HG03095 (cell line): ENCODE measurements around the gene SLC1A1.
A peak's percentile ranks its signal among the peaks of the same experiment; 100 is the strongest.
"Not testable (repeated sequence)": the region's sequence is repeated elsewhere in the genome, so short reads cannot be mapped to it uniquely, and the experiment has no call there.

Experiments used
- ATAC-seq: cut with Tn5 transposase; IDR thresholded peaks from one replicate; pipeline ENCODE4 v1.9.1; 2021; ENCODE audit warnings: moderate library complexity; ENCODE audit not compliant: unreplicated experiment

SLC1A1 gene

DNA sequence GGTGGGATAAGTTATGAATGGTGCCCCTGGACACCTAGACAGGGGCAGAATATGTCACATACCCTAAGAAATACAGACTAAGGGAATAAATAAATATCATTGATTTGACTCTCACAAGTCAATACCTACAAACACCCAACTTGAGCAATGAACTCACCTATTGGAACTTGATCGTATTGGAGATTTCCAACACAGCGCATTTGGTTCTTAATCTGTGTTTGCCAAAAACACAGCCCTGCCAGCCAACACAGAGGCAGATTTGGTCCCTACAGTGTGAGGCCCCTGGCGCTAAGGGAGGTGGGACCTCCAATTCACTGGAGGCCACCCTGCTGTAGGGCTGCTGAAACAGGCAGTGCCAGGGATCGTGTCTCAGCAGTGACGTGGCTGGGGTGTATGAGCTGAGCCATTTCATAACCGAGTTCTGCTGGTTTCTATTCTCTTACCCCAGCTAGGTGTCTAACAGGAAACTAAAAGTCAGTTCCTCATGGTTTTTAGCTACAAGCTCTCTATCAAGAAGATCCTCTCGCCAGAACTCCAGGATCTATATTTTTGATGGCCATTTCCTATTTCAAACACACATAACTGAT is 84.5 kb downstream of the SLC1A1 start:
- peak; percentile 94 for ATAC-seq

DNA sequence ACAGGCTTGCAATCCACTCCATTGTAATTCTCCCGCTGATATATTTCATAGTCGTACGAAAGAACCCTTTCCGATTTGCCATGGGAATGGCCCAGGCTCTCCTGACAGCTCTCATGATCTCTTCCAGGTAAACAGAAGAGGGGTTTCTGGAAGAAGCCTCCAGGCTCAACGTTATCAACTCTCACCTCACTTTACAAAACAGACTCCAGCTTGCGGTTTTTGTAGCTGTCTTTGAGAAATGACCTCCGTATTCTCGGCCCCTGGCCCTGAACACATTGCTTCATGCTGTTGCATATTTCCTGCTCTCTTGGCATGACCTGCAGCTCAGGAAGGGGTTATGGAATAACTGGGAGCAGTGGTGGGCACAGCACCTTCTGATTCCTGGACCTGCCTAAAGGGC is 85.7 kb downstream of the SLC1A1 start:
- ATAC-seq = no peak

DNA sequence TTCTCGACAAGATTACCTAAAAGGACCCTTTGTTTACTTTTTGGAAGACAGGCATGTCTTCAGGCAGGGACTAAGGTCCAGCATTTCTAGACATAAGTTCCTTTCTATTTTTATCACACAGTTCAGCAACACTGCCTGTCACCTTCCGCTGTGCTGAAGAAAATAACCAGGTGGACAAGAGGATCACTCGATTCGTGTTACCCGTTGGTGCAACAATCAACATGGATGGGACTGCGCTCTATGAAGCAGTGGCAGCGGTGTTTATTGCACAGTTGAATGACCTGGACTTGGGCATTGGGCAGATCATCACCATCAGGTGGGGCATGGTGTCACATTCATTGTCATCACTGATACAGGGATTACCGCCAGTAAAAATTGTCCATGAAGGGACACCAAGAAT is 86.2 kb downstream of the SLC1A1 start:
- no peak for ATAC-seq

DNA sequence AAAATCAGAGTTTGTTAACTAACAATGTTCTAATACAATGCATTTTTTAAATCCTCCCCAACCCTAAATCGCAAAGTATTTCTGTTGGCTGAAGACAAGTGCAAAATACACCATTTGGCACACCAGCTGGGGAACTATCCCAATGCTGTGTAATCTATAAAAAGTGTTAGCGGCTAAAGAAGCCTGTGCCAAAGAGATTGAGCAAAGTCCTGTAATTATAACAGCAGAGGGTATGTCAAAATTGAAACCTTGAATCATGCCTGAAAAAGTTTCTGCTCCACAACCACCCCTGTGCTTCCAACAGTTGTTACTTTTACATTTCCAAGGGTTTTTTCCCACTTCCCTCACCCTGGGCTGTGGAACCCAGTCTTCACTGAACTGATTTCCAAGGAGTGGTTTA is 88.7 kb downstream of the SLC1A1 start:
- ATAC-seq = no peak

DNA sequence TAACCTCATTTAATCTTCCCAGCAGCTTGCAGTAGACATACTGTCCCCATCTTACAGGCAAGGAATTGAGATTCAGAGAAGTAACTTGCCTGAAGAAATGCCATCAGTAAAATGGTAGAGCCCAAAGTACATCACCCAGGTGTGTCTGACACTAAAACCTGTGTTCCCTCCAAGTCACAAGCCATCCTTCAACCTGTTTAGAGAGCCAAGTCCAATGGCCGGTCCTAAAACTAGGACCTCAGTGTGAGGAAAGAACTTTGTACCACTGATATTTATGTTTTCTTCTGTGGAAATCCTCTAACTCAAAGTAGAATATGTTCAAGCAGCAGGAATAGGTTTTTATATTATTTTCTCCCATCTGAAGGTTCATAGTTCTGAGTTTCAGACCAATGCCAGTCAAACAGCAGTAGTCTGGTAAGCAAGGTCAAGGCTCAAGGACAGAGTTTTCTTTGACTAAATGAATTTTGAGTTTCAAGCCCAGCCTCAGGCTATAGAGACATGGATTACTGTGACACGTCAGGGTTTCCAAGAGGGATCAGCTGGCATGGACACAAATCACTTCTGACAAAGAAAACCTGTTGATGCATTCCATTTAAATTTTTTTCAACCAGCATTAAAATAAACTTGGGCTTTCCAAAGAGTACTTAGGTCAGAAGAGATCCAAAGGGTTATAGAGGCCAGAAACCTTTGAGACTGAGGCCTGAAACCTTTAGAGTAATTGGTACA is 90.9 kb downstream of the SLC1A1 start:
- ATAC-seq = no peak

DNA sequence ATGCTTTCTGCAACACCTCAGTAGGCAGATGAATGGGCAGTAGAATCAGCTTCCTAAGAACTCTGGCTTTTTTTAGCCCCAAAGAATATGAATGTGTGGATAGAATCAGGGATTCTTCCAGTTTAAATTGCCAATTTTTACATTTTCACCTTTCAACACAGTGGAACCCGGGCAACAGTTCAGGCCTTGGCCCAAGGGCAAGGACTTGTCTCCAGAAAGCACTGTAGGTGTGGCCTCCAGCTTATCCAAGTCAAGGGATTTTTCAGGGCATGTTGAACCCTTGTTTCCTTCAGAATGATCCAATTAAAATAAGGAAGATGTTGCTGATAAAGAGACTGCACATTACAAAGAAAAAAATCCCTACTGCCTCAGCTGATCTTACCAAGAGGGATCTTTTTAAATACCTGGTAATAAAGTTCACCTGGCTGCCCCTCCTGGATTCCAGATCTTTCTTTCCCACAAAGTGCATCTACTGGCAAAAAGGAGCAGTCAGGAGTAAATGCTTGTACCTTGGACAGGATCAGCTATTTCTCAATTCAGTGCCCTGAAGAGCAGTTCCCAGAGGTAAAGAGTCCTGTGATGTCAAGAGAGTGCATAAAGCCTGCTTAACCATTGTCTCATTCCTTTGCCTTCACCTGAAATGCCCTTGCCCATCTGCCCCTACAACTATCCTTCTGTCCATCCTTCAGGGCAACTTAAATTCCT is 91.7 kb downstream of the SLC1A1 start:
- no peak for ATAC-seq

DNA sequence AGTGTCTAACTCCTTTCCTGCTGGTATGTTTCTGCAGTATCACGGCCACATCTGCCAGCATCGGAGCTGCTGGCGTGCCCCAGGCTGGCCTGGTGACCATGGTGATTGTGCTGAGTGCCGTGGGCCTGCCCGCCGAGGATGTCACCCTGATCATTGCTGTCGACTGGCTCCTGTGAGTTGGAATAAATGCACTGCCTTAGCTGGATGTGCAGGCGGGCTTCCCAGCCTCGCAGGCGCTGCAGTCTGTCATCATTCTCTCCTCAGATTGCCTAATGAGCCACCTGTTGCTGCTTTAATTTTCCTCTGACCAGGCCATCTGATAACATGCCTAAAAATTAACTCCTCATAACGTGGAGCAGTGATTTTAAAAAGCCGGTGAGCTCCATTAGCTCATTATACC is 92.7 kb downstream of the SLC1A1 start:
- ATAC-seq = no peak

DNA sequence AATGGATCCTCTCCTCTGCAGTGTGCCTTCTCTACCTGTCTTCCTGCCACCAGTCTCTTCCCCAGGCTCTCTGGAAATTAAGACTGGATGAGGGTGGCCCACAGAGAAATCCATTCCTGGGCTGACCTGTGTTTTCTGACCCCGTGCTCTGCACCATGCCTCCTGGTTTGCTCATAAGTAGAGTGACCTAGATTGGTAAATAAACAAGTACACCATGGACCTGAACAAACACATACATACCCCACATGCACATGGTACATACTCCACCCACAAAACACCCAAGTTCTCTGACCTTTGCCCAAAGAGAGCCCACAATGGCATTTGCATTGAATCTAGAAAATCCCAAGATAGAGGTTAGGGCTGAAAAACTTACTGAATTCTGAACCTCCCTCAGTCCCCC is 94.4 kb downstream of the SLC1A1 start:
- no peak for ATAC-seq

DNA sequence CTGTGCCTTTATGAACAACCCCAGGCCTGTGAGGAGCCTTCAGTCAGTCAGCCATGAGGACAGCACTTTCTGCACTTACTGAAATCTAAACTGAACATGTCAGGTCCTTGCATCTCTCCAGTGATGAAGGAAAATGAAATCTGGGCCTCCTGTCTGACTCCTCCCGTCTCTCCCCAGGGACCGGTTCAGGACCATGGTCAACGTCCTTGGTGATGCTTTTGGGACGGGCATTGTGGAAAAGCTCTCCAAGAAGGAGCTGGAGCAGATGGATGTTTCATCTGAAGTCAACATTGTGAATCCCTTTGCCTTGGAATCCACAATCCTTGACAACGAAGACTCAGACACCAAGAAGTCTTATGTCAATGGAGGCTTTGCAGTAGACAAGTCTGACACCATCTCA is 94.9 kb downstream of the SLC1A1 start:
- no peak for ATAC-seq

DNA sequence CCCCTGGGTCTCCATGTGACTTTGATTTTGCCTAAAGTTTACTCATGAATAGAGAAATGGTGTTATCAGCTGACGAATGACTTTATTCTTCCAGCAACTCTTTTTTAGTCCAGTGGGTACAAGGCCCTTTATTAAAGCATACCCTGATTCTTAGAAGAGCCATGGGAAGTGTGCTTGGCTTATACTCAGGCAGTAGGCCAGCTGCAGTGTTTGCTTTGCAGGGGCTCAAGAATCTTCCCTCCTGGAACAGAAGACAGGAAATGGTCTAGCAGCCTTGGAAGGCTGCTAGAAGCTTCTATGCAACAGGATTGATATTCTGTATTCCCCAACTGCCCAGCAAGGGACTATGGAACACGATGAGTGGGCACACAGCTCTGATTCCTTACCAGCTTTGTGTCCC is 98.5 kb downstream of the SLC1A1 start:
- ATAC-seq = no peak

DNA sequence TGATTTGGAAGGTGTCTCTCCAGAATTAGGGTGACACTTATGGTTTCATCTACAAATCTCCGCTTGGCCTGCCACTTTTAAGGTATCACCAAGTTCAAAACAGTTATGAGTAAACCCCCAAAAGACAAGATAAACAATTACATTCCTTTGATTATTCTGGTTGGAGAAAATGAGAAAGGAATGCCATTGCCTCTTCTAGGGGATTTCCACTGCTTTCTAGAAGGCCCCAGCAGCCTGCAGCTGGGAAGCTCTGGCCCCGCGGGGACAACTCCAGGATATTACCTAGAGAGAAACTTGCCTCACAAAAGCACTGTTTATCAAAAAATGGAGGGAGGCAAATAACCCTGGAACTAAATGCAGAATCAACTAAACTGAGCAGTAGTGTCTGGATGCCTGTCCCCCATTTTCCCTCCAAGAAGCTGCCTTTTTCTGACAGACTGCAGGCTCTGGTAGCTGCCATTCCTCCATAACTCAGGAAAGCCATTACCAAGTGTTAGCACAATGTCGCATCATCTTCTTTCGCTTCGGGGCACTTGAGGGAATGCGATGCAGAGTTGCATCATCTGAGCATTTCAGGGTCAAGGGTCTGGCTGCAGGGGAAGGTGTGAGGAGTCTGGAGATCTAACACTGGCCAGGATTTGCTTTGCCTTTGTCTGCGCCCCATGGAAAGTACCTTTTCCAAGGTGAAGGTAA is 100.3 kb downstream of the SLC1A1 start:
- no peak for ATAC-seq

DNA sequence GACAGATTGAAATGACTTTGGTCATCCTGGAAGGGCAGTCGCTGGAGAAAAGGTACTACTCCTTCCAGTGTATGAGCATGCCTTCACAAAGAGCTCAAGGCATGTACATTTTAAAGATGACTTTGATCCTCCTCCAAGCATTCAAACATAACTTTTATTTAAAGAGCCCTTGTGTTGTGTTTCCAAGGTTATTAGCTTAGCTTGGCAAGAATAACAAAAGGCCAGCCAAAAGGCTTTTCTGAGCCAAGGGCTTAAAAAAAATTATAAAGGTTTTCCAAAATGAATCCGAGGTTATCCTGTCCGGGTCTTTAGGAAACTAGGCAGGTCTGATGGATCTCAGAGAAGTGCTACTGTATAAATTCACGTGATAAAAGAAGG is 100.8 kb downstream of the SLC1A1 start:
- no peak for ATAC-seq

DNA sequence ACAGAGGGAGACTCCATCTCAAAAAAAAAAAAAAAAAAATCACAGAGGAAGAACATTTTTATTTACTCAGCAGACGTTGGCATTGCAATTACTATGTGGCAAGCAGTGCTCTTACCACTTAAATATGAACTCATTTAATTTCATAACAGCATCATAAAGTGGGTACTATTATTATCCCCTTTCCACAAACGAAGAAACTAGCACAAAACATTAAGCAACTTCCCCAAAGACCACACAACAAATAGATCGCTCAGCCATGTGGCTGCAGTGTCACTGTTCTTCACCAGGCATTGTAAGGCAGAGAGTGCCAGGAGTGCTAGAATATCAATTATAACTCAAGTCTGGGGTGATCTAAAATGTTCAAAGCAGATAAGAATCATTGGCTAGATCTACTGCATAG is 102.0 kb downstream of the SLC1A1 start:
- ATAC-seq = no peak

DNA sequence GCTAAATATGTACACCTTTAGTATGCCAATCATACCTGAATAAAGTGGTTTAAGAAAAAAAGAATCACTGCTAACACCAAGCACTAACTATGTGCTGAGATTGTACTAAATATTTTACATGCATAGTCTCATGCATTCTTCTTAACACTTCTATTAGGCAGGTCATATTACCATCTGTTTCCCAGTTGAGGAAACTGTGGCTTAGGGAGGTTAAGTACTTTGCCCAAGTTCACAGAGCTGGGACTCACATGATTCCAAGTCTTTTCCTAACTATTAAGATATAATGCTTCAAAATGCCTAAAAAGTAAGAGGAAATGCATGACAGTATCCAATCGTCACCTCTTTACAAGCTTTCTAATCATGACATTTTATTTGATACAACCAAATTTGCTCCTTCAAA is 102.6 kb downstream of the SLC1A1 start:
- no peak for ATAC-seq

DNA sequence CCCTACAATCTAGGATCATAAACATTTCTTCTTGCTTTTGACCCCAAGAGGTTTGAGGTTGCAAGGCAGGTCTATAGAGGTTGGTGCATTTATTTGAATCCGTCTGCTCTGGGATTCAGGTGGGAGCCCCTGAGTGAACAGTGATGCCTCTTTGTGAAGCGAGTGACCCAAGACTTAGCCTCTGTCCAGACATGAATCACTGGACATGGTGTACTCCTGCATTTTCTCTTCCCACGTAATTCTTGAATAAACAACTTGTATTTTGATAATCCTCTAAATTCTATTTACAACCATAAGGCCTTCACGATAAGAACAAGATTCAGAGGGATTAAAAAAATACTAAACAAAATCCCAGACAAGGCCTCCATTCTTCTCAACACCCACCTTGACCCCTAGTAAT is 104.3 kb downstream of the SLC1A1 start:
- no peak for ATAC-seq

DNA sequence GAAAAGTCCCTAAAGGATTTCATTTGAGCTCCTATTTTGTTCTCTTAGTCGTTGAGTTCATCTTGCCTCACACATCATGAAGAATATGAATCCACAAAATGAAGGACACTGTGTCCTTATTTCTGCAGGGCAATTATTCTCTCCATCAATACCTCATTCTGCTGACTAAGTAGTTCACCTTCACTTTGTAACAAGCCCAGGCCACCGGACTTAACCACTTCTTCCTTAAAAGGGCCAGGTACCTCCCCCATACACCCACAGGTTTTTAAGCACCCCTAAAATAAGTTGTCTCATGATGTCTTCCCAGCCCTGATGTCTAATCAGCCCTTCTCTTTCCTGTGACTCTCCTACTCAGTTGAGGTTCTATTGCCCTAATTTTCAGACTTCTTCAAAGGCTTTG is 104.7 kb downstream of the SLC1A1 start:
- no peak for ATAC-seq

DNA sequence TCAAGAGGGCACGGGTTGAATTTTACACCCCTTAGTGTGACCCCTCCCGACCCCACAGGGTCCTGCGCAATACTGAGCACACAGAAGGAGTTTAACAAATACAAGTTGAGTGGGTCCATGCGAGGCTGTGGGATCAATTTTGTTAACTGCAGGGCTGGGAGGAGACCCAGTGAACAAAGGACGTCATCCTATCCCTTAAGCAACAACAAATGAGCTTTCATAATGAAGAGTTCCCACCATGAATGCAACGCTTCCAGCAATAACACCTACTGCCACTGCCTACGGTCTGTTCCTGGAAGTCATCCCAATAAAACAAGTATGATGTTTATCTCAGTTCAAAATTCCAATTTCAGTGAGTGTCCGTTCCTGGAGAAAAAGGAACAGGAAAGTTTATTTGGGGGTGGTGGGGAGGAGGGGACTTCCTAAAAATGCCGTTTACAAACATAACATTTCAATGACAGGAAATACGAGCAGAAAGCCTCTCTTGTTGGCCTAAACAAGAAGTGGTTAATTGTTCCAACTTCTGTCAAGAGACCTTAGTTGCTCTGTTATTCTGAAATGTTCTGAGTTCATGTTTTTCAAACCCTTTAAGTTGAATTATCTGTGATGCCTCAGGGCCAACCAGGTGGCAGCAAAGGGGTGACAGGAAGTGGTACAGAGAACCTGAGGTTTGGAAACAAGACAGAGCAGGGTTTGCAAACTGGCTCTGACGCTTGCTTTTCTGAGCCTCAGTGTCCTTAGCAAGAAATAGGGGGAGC is 106.1 kb downstream of the SLC1A1 start:
- ATAC-seq = no peak

DNA sequence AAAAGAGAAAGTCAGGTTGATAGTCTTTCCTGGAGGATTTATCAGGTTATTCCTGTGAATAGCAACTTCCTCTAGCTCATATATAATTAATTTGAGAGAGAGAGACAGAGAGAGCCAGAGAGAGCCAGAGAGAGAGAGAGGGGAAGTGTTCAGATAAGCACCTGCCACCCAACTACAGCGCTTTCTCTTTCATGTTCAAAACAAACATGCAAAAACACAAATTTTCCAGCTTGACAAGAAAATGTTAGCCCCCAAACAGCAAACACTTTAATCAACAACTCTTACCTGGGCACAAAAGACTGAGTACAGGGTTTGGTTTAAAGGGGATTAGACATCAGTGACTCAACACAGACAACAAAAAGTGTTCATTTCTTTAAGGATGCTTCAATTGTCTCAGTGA is 110.1 kb downstream of the SLC1A1 start:
- ATAC-seq = no peak

DNA sequence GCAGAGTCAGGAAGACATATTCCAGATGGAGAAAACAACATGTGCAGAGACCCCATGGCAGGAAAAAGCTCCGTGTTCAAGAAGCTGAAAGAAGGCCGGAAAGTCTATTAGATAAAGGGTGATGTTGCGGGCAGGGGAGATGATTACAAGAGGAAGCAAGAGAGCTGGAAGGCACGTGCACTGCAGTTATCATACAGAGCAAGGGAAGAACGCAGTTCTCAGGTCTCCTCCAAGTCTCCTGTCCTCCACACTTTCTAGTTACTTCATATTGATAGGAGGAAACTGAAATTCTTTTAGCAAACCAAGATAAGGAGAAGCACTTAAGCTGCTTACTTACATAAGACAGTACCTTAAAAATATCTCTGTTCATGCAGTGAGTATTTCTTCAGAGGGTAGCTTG is 113.6 kb downstream of the SLC1A1 start:
- ATAC-seq = no peak

DNA sequence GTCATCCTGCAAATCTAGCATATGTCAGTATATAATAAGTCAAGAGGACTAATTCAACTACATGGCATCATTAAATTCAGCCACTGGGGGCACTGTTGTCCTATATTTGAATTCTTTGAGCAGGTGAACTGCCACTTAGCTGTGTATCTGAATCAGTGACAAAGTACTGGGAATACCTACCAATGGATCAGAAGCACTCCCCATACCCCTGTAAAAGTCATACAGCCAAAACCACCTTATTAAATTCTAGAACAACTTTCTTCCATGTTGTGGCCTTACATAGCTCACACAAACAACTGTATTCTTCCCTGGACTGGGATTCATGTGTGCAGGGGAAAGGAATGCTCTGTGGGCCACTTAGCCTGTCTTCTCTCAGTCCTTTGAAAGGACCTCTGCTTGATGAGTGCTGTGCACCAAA is 114.4 kb downstream of the SLC1A1 start:
- peak; percentile 78 for ATAC-seq

DNA sequence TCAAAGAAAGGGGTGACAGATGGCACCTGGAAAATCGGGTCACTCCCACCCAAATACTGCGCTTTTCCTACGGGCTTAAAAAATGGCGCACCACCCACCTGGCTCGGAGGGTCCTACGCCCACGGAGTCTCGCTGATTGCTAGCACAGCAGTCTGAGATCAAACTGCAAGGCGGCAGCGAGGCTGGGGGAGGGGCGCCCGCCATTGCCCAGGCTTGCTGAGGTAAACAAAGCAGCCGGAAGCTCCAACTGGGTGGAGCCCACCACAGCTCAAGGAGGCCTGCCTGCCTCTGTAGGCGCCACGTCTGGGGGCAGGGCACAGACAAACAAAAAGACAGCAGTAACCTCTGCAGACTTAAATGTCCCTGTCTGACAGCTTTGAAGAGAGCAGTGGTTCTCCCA is 115.8 kb downstream of the SLC1A1 start:
- ATAC-seq = not testable (repeated sequence)
